Left renal pelvis (tissue), 4 donors: Measurements from ENCODE around the gene KLHL20. TPM values are rescaled to one million over a fixed set of nuclear protein-coding genes. Genes with fewer than 3 reads are reported as not detected.

ENCODE experiments used
- DNase-seq, 4 donors: peaks; one replicate each; pipeline ENCODE4 v3.0.0-alpha.2; 2013; ENCODE audit warnings: low read depth in 4 of 4, low spot score in 3 of 4
- polyA plus RNA-seq, 4 donors: library from polyadenylated mRNA; unstranded; fragments of 120-200 nt; gene quantifications; one replicate each; pipeline ENCODE4 v1.2.1, GENCODE V29; 2013; ENCODE audit not compliant: insufficient read length in 4 of 4

KLHL20 gene
- polyA plus RNA-seq, 4 donors = 22.0 to 32.7 (median 23.7) TPM

GRCh38 chr1:173824315-173825081 lies 109.7 kb downstream of the KLHL20 start, which contains the start of the genes CENPL and DARS2:
Gene CENPL (minus strand): TSS chr1:173824883. CDS start chr1:173811299, 13,584 bp downstream.
Gene DARS2 (plus strand): TSS chr1:173824673. CDS start chr1:173825230, 557 bp downstream.
- peak; percentile 93 to 96 (median 94) for DNase-seq

- DNase-seq = no peak
Measured at GRCh38 chr1:173827611-173828010, 112.8 kb downstream of the KLHL20 start.

- DNase-seq = no peak
Measured at GRCh38 chr1:173832748-173833147, 118.0 kb downstream of the KLHL20 start.

Other genes with a start within 250 kb of the KLHL20 start
- 100 to 1,000 TPM; 189 to 372 (median 330) TPM for gene PRDX6, start 237.6 kb upstream of the KLHL20 start, polyA plus RNA-seq
- under 1 TPM in 3 of 4 donors, not detected in 1; 0.03 to 0.15 (median 0.09) TPM for gene SLC9C2, start 111.9 kb upstream of the KLHL20 start, polyA plus RNA-seq
- gene TEX50, start 79.6 kb upstream of the KLHL20 start, polyA plus RNA-seq = not detected
- 1 to 10 TPM; 1.4 to 7.6 (median 4.7) TPM for gene ANKRD45, start 45.1 kb upstream of the KLHL20 start, polyA plus RNA-seq
- gene DARS2, start 109.7 kb downstream of the KLHL20 start, polyA plus RNA-seq = 10 to 100 TPM; 15.1 to 28.7 (median 27.4) TPM
- 10 to 100 TPM; 10.7 to 14.3 (median 12.1) TPM for gene CENPL, start 109.9 kb downstream of the KLHL20 start, polyA plus RNA-seq
- gene GAS5, start 153.0 kb downstream of the KLHL20 start, polyA plus RNA-seq = 100 to 1,000 TPM; 575 to 748 (median 635) TPM
- 10 to 100 TPM in 1 of 4 donors, 1 to 10 TPM in 3; 7.5 to 10.5 (median 8.7) TPM for gene ZBTB37, start 153.4 kb downstream of the KLHL20 start, polyA plus RNA-seq
- 1 to 10 TPM in 1 of 4 donors, under 1 TPM in 3; 0.37 to 5.5 (median 0.42) TPM for gene SERPINC1, start 202.3 kb downstream of the KLHL20 start, polyA plus RNA-seq